Umbilical cord (tissue), 2 donors: Measurements from ENCODE around the gene REST. TPM values are rescaled to one million over a fixed set of nuclear protein-coding genes. Genes with fewer than 3 reads are reported as not detected.
"Not testable (repeated sequence)": the region's sequence is repeated elsewhere in the genome, so short reads cannot be mapped to it uniquely, and the experiment has no call there.

Experiments used
- DNase-seq: peaks from one replicate; pipeline ENCODE4 v3.0.0-alpha.2; 2015; ENCODE audit warnings: low spot score
- total RNA-seq: library from RNA; depleted of rRNA; stranded (reverse); fragments of >200 nt; gene quantifications from one replicate; pipeline ENCODE4 v1.2.3, GENCODE V29; 2014; ENCODE audit warnings: low replicate concordance; ENCODE audit not compliant: insufficient read depth

REST gene
- total RNA-seq, 1 donor from 2014 or later, result 32.0 TPM

DNA sequence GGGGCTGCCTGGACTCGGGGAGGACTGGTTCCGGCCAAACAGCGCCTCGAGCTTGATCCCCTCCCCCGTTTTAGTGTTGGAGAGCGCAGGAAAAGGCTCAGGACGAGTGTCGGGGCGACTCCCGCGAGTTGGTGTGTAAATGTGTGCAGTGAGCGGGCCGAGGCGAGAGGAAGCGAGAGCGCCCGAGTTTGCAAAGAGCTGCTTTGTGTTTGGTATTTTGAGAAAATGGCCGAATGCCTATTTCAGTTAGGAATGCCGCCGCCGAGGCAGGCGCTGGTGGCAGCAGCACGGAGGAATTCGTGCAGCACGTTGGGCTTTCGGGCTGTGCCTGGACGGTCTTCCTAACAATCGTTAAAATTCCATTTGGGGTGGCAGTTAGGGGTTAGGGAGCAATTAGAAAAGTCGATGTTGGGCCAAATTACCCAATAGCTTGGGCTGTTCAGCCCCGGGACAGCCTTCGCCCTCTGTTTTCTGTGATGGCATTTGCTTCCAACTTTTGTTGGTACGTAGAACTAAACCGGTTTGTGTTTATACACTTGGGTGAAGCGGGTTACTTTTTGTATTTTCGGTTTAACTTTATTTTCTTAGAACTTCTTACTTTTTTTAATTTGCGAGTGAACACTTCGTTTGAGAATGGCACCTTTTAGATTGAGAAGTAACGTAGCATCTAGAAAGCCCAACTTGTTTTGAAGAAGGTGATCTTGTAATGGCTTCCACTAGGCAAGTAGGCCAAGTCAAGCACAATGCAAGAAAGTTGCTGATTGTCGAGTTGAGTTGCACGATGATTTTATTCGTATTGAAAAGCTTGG, 1.6 kb downstream of the REST start:
- DNase-seq, result peak; percentile 76

DNA sequence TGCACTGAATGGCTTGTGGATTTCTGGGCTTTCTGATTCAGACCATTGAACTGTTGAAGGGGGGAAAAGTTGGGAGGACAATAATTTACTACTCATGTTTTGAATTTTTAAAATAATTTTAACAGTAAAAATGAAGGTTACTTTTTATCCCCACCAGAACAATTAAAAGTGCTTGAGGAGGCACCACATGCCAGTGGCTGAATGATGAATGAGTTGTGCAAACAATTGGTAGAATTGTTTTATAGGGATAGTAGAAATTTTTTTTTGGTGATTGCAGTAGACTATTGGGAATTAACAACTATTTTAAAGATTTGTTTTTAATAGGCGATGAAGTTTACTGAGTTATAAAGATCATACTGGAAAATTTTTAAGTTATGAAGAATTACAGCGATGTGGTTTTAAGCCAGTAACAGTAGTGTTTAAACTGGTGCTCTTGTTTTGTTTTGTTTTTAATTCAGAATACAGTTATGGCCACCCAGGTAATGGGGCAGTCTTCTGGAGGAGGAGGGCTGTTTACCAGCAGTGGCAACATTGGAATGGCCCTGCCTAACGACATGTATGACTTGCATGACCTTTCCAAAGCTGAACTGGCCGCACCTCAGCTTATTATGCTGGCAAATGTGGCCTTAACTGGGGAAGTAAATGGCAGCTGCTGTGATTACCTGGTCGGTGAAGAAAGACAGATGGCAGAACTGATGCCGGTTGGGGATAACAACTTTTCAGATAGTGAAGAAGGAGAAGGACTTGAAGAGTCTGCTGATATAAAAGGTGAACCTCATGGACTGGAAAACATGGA, 2.7 kb downstream of the REST start:
- DNase-seq, result no peak

DNA sequence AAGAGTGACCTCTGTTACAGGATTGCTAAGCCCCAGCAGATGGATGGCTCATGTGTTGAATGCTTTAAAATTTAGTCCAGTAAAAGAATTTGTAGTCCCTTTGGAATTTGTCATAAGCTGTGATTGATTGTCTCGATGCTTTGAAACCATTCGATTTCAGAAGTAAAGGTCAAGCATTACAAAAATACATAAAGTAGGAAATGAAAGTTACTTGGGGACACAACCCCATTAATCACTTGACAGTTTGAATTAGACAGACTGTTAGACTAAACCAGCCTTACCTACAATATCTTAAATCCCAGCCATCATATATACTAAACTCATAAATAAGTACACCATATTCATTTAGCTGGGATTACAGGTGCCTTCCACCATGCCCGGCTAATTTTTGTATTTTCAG, 6.6 kb downstream of the REST start:
- no peak for DNase-seq

DNA sequence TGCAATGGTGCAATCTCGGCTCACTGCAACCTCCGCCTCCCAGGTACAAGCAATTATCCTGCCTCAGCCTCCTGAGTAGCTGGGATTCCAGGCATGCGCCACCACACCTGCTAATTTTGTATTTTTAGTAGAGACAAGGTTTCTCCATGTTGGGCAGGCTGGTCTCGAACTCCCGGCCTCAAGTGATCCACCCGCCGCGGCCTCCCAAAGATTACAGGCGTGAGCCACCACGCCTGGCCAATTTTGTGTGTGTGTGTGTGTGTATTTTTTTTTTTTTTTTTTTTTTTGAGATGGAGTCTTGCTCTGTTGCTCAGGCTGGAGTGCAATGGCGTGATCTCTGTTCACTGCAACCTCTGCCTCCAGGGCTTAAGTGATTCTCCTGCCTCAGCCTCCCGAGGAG, 7.3 kb downstream of the REST start:
- DNase-seq, result not testable (repeated sequence)

DNA sequence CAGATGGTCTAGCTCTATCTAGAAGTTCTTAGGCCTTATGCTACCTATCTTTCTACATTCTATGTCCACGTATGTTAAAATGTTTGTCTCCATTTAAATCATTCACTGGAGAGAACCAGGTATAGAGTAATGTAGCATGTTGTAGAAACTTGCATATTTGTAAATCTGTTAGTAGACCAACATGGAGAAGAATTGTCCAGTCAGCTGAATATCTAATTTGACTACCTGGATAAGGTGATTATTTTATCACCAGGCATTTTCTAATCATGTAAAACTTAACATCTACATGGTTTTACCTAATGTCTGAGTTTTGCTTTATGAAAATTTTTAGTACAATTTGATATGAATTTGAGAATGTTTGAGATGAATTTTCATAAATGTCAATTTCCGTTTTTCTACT, 19.5 kb downstream of the REST start:
- DNase-seq, result no peak

DNA sequence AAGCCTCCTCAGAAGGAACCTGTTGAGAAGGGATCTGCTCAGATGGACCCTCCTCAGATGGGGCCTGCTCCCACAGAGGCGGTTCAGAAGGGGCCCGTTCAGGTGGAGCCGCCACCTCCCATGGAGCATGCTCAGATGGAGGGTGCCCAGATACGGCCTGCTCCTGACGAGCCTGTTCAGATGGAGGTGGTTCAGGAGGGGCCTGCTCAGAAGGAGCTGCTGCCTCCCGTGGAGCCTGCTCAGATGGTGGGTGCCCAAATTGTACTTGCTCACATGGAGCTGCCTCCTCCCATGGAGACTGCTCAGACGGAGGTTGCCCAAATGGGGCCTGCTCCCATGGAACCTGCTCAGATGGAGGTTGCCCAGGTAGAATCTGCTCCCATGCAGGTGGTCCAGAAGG, 22.9 kb downstream of the REST start:
- no peak for DNase-seq

DNA sequence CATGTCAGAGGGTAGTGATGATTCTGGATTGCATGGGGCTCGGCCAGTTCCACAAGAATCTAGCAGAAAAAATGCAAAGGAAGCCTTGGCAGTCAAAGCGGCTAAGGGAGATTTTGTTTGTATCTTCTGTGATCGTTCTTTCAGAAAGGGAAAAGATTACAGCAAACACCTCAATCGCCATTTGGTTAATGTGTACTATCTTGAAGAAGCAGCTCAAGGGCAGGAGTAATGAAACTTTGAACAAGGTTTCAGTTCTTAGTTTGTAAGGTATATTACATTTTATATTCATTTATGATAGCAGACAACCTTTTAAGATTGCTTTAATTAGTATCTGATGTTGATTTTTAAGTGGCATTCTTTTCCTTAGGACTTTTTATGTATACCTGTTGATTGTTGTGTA, 24.2 kb downstream of the REST start:
- no peak for DNase-seq

DNA sequence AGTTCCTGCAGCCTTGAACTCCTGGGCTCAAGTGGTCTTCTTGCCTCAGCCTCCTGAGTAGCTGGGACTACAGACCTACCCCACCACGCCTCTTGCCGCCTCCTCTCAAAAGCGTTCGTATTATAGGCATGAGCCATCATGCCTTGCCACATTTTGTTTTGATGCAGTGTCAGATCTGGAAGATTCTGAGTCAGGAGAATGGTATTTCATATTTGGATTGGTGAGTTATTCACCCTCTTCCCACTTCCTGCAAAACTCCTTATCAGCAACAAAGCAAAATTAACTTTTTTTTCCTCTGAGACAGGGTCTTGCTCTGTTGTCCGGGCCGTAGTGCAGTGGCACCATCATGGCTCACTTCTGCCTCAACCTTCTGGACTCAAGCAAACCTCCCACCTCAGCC, 29.6 kb downstream of the REST start:
- no peak for DNase-seq

DNA sequence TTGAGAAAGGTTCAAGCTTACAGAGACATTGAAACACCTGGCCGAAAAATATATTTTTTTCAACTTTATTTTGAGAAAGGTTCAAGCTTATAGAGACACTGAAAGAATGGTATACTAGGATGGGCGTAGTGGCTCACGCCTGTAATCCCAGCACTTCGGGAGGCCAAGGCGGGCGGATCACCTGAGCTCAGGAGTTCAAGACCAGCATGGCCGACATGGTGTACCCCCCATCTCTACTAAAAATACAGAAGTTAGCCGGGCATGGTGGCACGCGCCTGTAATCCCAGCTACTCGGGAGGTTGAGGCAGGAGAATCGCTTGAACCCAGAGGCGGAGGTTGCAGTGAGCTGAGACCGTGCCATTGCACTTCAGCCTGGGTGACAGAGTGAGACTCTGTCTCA, 32.1 kb downstream of the REST start:
- not testable (repeated sequence) for DNase-seq

DNA sequence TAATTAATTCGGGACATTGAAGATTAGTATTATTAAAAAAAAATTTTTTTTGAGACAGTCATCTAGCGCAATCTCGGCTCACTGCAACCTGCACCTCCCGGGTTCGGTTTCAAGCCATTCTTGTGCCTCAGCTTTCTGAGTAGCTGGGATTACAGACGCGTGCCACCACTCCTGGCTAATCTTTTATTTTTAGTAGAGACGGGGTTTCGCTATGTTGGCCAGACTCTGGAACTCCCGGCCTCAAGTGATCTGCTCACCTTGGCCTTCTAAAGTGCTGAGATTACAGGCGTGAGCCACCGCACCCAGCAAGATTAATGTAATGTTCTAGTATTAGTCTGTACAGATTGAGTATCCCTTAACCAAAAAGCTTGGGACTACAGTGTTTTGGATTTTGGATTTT, 32.7 kb downstream of the REST start:
- DNase-seq, result no peak

DNA sequence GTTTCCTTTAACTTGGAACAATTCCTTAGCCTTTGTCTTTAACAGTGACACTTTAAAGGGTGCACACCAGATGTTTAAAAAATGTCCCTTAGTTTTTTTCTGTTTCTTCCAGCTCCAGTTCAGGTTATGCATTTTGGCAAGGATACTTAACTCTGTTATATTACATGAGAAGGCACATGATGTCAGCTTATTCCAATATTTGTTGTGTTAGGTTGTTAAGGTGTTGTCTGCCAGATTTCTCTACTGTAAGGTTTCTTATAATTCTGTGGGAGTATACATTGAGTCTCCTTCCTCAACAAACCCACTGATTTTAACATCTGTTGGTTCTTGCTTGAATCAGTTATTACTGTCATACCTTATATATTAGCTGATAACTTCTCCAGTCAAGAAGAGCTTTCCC, 33.3 kb downstream of the REST start:
- no peak for DNase-seq

DNA sequence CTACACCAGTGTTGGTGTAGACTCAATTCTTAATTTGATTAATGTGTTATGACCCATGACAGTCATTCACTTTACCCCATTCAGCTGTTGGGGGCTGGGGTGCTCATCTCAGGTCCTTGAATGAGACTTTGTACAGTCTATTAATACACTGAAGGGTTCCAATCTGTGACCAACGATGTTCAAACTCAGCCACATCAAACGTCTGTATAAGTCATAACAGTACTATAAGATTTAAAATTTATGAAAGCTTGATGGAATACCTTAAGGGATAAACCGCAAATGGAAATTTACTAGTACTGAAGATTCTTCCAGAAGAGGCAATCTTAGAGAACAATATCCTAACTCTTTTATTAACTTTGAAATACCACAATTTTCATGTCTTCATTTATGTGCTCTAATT, 33.7 kb downstream of the REST start:
- no peak for DNase-seq

DNA sequence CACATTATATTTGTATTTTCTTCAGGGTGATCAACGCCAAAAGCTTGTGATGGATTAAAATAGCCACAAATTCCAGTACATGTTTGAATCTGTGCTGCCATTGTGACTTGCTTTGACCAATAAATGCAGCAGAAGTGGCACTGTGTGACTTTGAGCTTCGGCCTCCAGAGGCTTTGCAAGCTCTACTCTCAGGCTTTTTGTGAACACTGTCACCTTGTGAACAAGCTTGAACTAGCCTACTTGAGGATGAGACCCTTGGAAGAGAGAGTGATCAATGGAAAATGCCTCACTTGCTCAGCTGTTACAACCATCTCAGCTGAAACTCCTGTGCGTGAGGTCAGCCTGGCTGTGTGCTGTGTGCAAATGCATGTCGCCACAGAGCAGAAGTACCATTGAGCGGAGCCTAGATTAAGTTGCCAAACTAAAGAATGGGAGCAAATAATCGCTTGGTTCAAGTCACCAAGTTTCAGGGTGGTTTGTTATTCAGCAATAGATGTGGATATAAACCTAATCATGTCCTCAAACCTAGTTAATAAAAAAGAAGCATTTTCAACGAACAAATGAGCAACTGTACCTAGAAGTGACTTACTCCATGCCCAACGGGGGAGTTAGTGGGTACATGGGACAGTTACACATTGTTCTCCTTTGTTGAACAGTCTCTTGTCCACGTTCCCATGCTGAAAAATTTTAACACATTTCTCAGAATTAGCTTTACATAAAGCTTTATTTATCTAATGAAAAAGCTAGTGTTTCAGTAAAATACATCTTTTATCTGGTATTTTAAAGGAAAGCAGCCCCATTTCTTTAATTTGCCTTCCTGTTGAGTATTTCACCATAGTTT, 46.2 kb downstream of the REST start:
- DNase-seq, result no peak

DNA sequence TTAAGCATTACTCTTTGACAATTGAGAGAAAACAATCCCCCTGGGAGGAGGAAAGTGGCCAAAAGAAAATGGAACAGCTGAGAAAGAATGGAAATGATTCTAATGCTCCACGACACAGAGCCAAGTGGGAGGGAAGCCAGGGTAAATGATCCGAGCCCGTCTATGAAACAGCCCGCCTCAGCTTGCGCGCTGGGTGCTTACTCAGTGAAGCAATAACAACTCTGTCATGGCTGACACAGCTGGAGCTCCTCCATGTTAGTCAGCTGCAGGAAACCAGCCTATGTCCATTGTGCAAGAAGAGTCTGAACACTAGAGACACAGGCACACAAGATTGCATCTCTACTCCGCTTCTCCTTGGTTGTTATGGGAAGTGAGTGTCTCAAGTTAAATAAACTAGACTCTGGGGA, 50.4 kb downstream of the REST start:
- peak; percentile 23 for DNase-seq

DNA sequence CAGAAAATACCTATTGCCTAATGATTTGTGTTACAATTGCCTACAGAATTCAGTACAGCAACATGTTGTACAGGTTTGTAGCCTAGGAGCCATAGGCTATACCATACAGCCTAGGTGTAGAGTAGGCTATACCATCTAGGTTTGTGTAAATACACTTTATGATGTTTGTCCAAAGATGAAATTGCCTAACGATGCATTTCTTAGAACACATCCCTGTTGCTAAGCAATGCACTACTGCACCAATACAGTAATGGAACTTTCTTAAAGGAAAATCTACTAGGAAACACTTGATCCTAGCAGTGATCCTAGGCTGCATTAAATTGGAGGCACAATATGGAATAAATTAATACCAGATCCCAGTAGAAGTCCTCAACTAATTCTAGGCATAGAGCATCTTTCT, 51.4 kb downstream of the REST start:
- DNase-seq, result no peak

DNA sequence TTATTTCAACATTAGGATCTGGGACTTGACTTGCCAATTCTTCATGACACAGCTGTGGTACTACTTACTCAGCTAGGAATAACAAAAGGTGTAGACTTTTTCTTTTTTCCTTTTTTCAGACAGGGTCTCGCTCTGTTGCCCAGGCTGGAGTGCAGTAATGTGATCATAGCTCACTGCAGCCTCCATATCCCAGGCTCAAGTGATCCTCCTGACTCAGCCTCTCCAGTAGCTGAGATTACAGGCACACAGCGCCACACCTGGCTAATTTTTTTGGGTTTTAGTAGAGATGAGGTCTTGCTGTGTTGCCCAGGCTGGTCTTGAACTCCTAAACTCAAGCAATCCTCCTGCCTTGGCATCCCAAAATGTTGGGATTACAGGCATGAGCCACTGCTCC, 53.4 kb downstream of the REST start:
- no peak for DNase-seq

DNA sequence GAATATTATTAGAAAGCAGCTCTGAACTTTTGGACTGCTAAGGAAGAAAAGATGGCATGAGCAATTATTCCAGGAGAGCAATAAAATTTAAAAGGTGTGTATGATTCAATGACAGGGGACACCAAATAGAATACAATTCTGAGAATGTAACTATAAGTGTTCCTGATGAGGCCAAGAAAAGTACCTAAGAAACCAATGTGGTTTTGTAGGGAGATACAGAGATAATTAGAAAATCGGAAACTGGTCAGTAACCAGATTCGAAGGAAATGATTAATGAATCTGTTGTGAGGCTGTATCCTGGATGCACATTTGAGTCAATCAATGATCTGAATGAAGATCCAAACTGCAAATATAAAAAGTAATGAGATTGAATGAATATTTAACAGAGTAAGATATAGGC, 63.7 kb downstream of the REST start:
- DNase-seq, result no peak

DNA sequence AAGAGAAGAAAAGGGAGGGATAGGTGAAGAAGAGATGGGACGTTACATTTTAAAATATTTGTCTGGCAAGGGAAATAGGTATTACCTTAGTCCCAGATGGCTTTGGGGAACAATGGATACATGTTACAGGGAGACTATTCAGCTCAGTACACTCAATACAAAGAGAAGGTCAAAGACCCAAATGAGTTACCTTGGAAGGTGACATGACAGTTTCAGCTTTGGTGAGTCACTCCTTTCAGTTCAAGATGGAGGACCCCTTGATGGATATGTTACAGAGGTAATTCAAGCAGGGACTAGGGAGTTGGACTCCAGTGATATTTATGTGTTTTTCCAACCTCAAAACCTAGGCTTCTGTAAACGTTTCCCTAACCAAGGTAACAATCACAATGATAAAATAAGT, 64.7 kb downstream of the REST start:
- no peak for DNase-seq

DNA sequence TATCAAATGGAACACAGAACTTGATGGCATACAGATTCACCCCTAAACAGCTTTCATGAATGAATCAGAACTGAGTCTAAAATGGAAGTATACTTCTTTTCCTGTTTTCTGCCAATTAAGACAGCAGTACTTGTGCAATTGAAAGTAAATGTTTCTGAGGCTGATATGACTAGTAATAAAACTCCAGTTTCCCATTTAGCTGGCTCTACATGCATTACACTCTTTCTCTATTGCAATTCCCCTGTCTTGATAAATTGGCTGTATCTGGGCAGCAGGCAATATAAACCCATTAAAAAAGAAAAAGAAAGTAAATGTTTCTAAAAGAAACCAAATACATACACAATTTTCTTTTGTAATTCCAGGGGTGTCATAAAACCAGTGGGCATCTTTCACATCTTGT, 65.1 kb downstream of the REST start:
- DNase-seq, result no peak

DNA sequence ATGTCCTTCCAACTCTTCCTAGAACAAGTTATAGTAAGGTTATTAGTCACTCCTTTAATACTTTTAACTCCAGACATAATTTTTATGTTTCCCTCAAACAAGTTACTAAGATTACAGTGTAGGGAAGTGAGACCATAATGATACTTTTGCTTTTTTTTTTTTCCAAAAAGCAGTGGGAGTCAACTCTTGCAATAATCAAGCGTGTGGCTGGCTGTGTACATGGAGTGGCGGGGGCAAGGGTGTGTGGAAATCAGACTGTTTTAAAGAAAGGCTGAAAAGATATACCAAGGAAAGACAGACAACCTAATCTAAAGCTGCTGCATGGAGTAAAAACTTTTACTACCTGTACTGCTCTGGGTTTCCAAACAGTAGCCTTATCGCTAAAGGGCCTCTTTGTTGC, 65.6 kb downstream of the REST start:
- DNase-seq, result no peak

DNA sequence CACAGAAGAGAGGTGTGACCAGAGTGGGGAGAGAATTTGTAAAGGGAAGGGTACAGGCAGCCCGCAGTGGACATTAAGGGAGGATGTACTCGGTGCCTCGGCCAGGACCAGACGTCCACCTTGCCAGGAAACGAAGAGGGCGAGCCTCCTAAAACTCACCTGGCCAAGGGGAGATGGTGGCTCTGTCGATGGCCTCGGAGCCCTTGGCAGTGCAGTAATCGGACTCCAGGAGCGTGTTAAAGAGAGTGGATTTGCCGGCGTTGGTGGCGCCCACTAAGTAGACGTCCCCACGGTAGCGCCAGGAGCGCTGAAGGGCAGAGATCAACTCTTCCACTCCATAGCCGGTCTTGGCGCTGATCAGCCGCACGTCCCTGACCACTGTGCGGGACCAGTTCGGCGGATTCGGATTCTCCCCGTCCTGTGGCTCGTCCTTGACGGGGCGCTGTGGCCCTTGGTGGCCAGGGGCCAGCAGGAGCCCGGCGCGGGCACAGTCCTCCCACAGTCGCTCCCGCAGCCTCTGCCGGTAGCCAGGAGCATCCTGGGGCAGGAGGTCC, 68.7 kb downstream of the REST start:
- no peak for DNase-seq

DNA sequence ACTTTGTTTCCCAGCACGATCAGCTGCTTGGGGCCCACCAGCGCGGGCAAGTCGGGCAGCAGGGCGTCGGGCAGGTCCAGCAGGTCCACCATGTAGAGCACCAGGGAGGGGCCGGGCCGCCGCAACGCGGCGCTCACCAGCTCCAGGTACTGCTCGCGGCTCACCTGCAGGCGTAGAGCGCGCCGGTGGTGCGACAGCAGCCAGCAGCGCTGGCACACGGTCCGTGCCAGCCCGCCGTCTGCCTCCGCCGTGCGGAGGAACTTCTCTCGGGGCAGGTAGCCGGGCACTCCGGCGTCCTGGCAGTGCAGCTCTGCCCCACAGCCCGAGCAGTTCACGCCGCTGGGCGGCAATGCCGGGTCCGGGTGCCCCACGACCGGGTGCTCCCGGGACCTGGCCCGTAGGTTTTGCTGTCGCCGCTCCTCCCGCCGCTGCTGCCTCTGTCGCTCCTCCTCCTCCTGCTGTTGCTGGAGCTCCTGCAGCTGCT, 69.2 kb downstream of the REST start:
- peak; percentile 14 for DNase-seq
